Activated CD8-positive, alpha-beta T cell treated with anti-CD3 and anti-CD28 coated beads for 36 hours (primary cell): ENCODE results near the gene SH3D19. TPM values are rescaled to one million over a fixed set of nuclear protein-coding genes. Genes with fewer than 3 reads are reported as not detected.
A peak's percentile ranks its signal among the peaks of the same experiment; 100 is the strongest.

Experiments used
- ATAC-seq: fragments of 200-7000 bp; cut with Tn5 transposase; one replicate; pipeline ENCODE4 v1.10.0; 2021; ENCODE audit warnings: mild to moderate bottlenecking, moderate library complexity
- CTCF ChIA-PET: fragments of 350-600 bp; sonication (Branson Sonifier 250); formaldehyde crosslinking; loops from one replicate; lab custom pipeline; 2021; ENCODE audit warnings: antibody characterized with exemption; lab: Charles Lee
- POLR2A ChIA-PET: fragments of 350-600 bp; sonication (Branson Sonifier 250); formaldehyde crosslinking; loops from one replicate; lab custom pipeline; 2021; ENCODE audit warnings: antibody characterized with exemption; lab: Charles Lee
- DNase-seq: peaks from one replicate; pipeline ENCODE4 v3.0.0-alpha.2; 2020
- H3K27ac Mint-ChIP-seq: one replicate; pipeline ENCODE4 v1.8.0; 2021; ENCODE audit warnings: mild to moderate bottlenecking, mixed read lengths
- H3K27me3 Mint-ChIP-seq: one replicate; pipeline ENCODE4 v1.8.0; 2021; ENCODE audit warnings: mixed read lengths
- H3K36me3 Mint-ChIP-seq: one replicate; pipeline ENCODE4 v1.8.0; 2021; ENCODE audit warnings: low read depth, mixed read lengths
- H3K4me1 Mint-ChIP-seq: one replicate; pipeline ENCODE4 v1.8.0; 2021; ENCODE audit warnings: low read depth, mixed read lengths
- H3K4me3 Mint-ChIP-seq: one replicate; pipeline ENCODE4 v1.8.0; 2021; ENCODE audit warnings: mild to moderate bottlenecking, moderate library complexity, mixed read lengths
- H3K9me3 Mint-ChIP-seq: one replicate; pipeline ENCODE4 v1.8.0; 2021; ENCODE audit warnings: mixed read lengths
- intact Hi-C: fragments of 100-400 bp; cut with micrococcal nuclease; formaldehyde crosslinking; loops from one replicate; pipeline ENCODE4 v1.10.0; 2022
- total RNA-seq, 2 experiments: library from RNA; stranded (reverse); gene quantifications; one replicate each; pipeline ENCODE4 v1.2.3, GENCODE V29; 2021
- TF ChIP-seq, protein P1 (sequence below): fragments of 200-600 bp; IDR thresholded peaks from one replicate; pipeline ENCODE4 v1.8.0; 2022; ENCODE audit warnings: antibody characterized with exemption, mild to moderate bottlenecking

Gene SH3D19
- total RNA-seq, 2 experiments from 2014 or later, result not detected

GRCh38 chr4:151097759-151098158, 227.6 kb downstream of the SH3D19 start:
- H3K9me3 Mint-ChIP-seq, result no peaks in the 10 kb centered on the region
- DNase-seq (no peak), ATAC-seq (no peak)
- H3K27ac Mint-ChIP-seq, result peak overlapping the region; percentile 99
- intact Hi-C loops, result loop anchor here (2.0 kb wide), 1 partner anchor 83 kb away; the partner anchor contains the start of gene LRBA
- POLR2A ChIA-PET, result interaction anchor here (0.9 kb wide), 1 partner anchor 84 kb away, joined by 4 read pairs; no protein-coding TSS in a partner anchor
- TF ChIP-seq, protein P1, sequence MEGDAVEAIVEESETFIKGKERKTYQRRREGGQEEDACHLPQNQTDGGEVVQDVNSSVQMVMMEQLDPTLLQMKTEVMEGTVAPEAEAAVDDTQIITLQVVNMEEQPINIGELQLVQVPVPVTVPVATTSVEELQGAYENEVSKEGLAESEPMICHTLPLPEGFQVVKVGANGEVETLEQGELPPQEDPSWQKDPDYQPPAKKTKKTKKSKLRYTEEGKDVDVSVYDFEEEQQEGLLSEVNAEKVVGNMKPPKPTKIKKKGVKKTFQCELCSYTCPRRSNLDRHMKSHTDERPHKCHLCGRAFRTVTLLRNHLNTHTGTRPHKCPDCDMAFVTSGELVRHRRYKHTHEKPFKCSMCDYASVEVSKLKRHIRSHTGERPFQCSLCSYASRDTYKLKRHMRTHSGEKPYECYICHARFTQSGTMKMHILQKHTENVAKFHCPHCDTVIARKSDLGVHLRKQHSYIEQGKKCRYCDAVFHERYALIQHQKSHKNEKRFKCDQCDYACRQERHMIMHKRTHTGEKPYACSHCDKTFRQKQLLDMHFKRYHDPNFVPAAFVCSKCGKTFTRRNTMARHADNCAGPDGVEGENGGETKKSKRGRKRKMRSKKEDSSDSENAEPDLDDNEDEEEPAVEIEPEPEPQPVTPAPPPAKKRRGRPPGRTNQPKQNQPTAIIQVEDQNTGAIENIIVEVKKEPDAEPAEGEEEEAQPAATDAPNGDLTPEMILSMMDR, result no peak
- peaks cover 6% of the 10 kb centered on the region for H3K27me3 Mint-ChIP-seq
- no peak overlapping the region for H3K4me3 Mint-ChIP-seq
- CTCF ChIA-PET, result interaction anchor here (1.1 to 1.2 kb wide), 2 partner anchors 83 to 150 kb away, joined by 3 read pairs; partner anchors contain the start of gene LRBA
- peaks cover 18% of the 10 kb centered on the region for H3K4me1 Mint-ChIP-seq
- H3K36me3 Mint-ChIP-seq, result peaks cover 36% of the 10 kb centered on the region

- no peak overlapping the region for H3K27ac Mint-ChIP-seq
- peaks cover 9% of the 10 kb centered on the region for H3K4me1 Mint-ChIP-seq
- TF ChIP-seq, protein P1, result no peak
- ATAC-seq (no peak), DNase-seq (no peak)
- CTCF ChIA-PET, result no interaction called here
- H3K36me3 Mint-ChIP-seq, result peaks cover 10% of the 10 kb centered on the region
- no peaks in the 10 kb centered on the region for H3K9me3 Mint-ChIP-seq
- intact Hi-C loops, result no loop called here
- no peak overlapping the region for H3K4me3 Mint-ChIP-seq
- POLR2A ChIA-PET, result no interaction called here
- peaks cover 6% of the 10 kb centered on the region for H3K27me3 Mint-ChIP-seq
Observed at GRCh38 chr4:151095142-151095541, 230.3 kb downstream of the SH3D19 start.

DNA sequence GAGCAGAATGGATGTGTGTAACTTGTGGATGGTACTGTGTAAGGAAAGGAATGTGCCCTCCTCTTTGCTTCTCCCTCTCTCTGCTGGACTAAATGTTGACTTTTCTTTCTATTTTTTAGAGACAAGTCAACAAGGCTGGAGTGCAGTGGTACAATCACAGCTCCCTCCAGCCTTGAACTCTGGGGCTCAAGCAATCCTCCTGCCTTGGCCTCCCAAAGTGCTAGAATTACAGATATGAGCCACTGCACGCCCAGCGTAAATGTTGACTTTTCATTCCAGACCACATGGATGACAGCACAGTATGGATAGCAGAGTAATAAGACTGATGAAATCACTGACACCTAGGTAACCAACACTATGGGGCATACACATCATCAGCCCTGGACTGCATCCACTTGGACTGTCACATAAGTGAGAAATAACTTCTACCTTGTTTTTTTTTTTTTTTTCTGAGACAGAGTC, 231.1 kb downstream of the SH3D19 start:
- TF ChIP-seq, protein P1, result no peak
- ChIA-PET CTCF (no interaction called here), POLR2A (interaction anchor here (0.6 kb wide), 1 partner anchor 263 kb away, joined by 3 read pairs; no protein-coding TSS in a partner anchor)
- DNase-seq (no peak), ATAC-seq (no peak)
- Mint-ChIP-seq H3K27ac (no peak overlapping the region), H3K4me3 (no peak overlapping the region), H3K9me3 (no peaks in the 10 kb centered on the region), H3K27me3 (peaks cover 6% of the 10 kb centered on the region), H3K36me3 (peaks cover 2% of the 10 kb centered on the region), H3K4me1 (peaks cover 9% of the 10 kb centered on the region)
- intact Hi-C loops, result no loop called here

DNA sequence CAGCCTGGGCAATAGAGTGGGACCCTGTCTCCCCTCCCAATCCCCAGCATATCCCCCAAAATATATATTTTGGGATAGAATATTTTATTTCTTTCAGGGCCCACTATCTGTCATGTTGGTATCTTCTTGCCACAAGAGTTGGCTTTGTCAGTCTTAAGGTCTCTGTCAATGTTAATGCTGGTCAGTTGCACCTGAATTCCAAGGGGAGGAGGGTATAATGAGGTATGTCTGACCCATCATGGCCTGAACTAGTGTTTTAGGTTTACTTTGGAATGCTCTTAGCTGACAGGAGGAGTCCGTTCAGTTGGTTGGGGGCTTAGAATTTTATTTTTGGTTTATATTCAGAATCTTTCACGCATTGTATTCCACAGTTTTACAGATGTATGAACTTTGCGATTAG, 232.2 kb downstream of the SH3D19 start:
- no peak overlapping the region for H3K27ac Mint-ChIP-seq
- TF ChIP-seq, protein P1, result no peak
- no peak overlapping the region for H3K4me3 Mint-ChIP-seq
- intact Hi-C loops, result no loop called here
- H3K27me3 Mint-ChIP-seq, result peaks cover 6% of the 10 kb centered on the region
- no peaks in the 10 kb centered on the region for H3K9me3 Mint-ChIP-seq
- ATAC-seq, result no peak
- DNase-seq, result no peak
- POLR2A ChIA-PET, result no interaction called here
- H3K4me1 Mint-ChIP-seq, result peaks cover 4% of the 10 kb centered on the region
- H3K36me3 Mint-ChIP-seq, result no peaks in the 10 kb centered on the region
- CTCF ChIA-PET, result no interaction called here

DNA sequence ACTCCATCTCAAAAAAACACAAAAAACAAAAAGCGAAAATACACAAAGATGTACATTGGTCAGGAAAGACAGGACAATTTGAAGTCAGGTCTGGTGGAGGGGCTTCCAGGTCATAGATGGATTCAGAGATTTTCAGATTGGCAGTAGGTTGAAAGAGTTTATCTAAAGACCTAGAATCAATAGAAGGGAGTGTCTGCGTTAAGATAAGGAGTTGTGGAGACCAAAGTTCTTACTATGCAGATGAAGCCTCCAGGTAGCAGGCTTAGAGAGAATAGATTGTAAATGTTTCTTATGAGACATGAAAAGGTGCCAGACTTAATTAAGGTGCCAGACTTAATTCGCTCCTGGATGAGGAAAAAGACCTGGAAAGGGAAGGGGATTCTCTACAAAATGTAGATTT, 232.9 kb downstream of the SH3D19 start:
- intact Hi-C loops, result no loop called here
- H3K4me3 Mint-ChIP-seq, result no peak overlapping the region
- ATAC-seq (no peak), DNase-seq (no peak)
- H3K4me1 Mint-ChIP-seq, result no peaks in the 10 kb centered on the region
- CTCF ChIA-PET, result no interaction called here
- TF ChIP-seq, protein P1, result no peak
- no peaks in the 10 kb centered on the region for H3K36me3 Mint-ChIP-seq
- peaks cover 6% of the 10 kb centered on the region for H3K27me3 Mint-ChIP-seq
- POLR2A ChIA-PET, result interaction anchor here (1.0 kb wide), 1 partner anchor 8 kb away, joined by 3 read pairs; no protein-coding TSS in a partner anchor
- no peak overlapping the region for H3K27ac Mint-ChIP-seq
- H3K9me3 Mint-ChIP-seq, result no peaks in the 10 kb centered on the region
